HG03108 (cell line): ENCODE measurements around the gene CNTN1.

ENCODE experiments used
- ATAC-seq: cut with Tn5 transposase; IDR thresholded peaks from one replicate; pipeline ENCODE4 v1.9.1; 2021; ENCODE audit warnings: moderate library complexity; ENCODE audit not compliant: unreplicated experiment

CNTN1 gene

GRCh38 chr12:41100572-41100971 is 408.3 kb downstream of the CNTN1 start:
- no peak for ATAC-seq

GRCh38 chr12:41101806-41102205 is 409.6 kb downstream of the CNTN1 start:
- no peak for ATAC-seq

- ATAC-seq, result no peak
Observed at GRCh38 chr12:41103614-41104013, 411.4 kb downstream of the CNTN1 start.

- ATAC-seq, result no peak
Observed at GRCh38 chr12:41106315-41106714, 414.1 kb downstream of the CNTN1 start.

GRCh38 chr12:41108032-41108431 is 415.8 kb downstream of the CNTN1 start:
- no peak for ATAC-seq

GRCh38 chr12:41112903-41113302 is 420.7 kb downstream of the CNTN1 start:
- ATAC-seq, result no peak

GRCh38 chr12:41120211-41120610 is 428.0 kb downstream of the CNTN1 start:
- no peak for ATAC-seq

- ATAC-seq, result no peak
Observed at GRCh38 chr12:41121374-41121773, 429.1 kb downstream of the CNTN1 start.
